HEK293 (cell line): ENCODE results near the gene NOD2.

Source experiments
- FEZF1 ChIP-seq: fragments of 450-650 bp; formaldehyde crosslinking; IDR thresholded peaks from 2 replicates; pipeline ENCODE4 v1.5.1; 2016; ENCODE audit warnings: missing biosample characterization, missing genetic modification characterization
- GLIS1 ChIP-seq: fragments of 450-650 bp; formaldehyde crosslinking; IDR thresholded peaks from 2 replicates; pipeline ENCODE4 v1.5.1; 2016; ENCODE audit warnings: missing biosample characterization, missing genetic modification characterization
- KLF1 ChIP-seq: fragments of 450-650 bp; formaldehyde crosslinking; IDR thresholded peaks from 2 replicates; pipeline ENCODE4 v1.5.1; 2016; ENCODE audit warnings: missing biosample characterization, missing genetic modification characterization
- KLF10 ChIP-seq: fragments of 450-650 bp; IDR thresholded peaks from 2 replicates; pipeline ENCODE4 v1.5.1; 2018; ENCODE audit warnings: missing biosample characterization, mild to moderate bottlenecking, missing genetic modification characterization
- KLF16 ChIP-seq: fragments of 450-650 bp; formaldehyde crosslinking; IDR thresholded peaks from 2 replicates; pipeline ENCODE4 v1.5.1; 2017; ENCODE audit warnings: missing biosample characterization, missing genetic modification characterization
- KLF8 ChIP-seq: fragments of 450-650 bp; formaldehyde crosslinking; IDR thresholded peaks from 2 replicates; pipeline ENCODE4 v1.5.1; 2016; ENCODE audit warnings: missing biosample characterization, missing genetic modification characterization
- MEIS1 ChIP-seq: sonication (generic); formaldehyde crosslinking; IDR thresholded peaks from 2 replicates; pipeline ENCODE4 v1.8.1; 2022; ENCODE audit warnings: missing genetic modification reagents, mild to moderate bottlenecking, borderline replicate concordance
- MZF1 ChIP-seq: fragments of 450-650 bp; formaldehyde crosslinking; IDR thresholded peaks from 2 replicates; pipeline ENCODE4 v1.5.1; 2017; ENCODE audit warnings: missing biosample characterization, missing genetic modification characterization, borderline replicate concordance
- REPIN1 ChIP-seq: fragments of 450-650 bp; formaldehyde crosslinking; IDR thresholded peaks from 2 replicates; pipeline ENCODE4 v1.5.1; 2017; ENCODE audit warnings: missing biosample characterization, missing genetic modification characterization, low read depth
- SETDB1 ChIP-seq: IDR thresholded peaks from one replicate; pipeline ENCODE4 v1.6.1; 2017; ENCODE audit warnings: mild to moderate bottlenecking, low read length, moderate library complexity, mixed read lengths; ENCODE audit not compliant: insufficient read length
- SP2 ChIP-seq: fragments of 450-650 bp; formaldehyde crosslinking; IDR thresholded peaks from 2 replicates; pipeline ENCODE4 v1.5.1; 2016; ENCODE audit warnings: missing biosample characterization, missing genetic modification characterization
- TCF7L2 ChIP-seq: IDR thresholded peaks from 2 replicates; pipeline ENCODE4 v1.6.1; 2011; ENCODE audit warnings: low read depth, mild to moderate bottlenecking, inconsistent platforms, low read length, moderate library complexity, borderline replicate concordance
- ZBTB8A ChIP-seq: fragments of 450-650 bp; formaldehyde crosslinking; IDR thresholded peaks from 2 replicates; pipeline ENCODE4 v1.5.1; 2016; ENCODE audit warnings: missing biosample characterization, missing genetic modification characterization
- ZFHX2 ChIP-seq: fragments of 450-650 bp; formaldehyde crosslinking; conservative IDR thresholded peaks from 2 replicates; pipeline ENCODE4 v1.5.1; 2016; ENCODE audit warnings: missing biosample characterization, missing genetic modification characterization
- ZFP37 ChIP-seq: fragments of 450-650 bp; formaldehyde crosslinking; IDR thresholded peaks from 2 replicates; pipeline ENCODE4 v1.5.1; 2016; ENCODE audit warnings: missing biosample characterization, missing genetic modification characterization
- ZNF112 ChIP-seq: fragments of 450-650 bp; formaldehyde crosslinking; IDR thresholded peaks from 2 replicates; pipeline ENCODE4 v1.5.0; 2017; ENCODE audit warnings: missing biosample characterization, missing genetic modification characterization
- ZNF211 ChIP-seq: fragments of 450-650 bp; formaldehyde crosslinking; IDR thresholded peaks from 2 replicates; pipeline ENCODE4 v1.5.1; 2016; ENCODE audit warnings: low read depth, missing biosample characterization, missing genetic modification characterization
- ZNF24 ChIP-seq: fragments of 450-650 bp; formaldehyde crosslinking; IDR thresholded peaks from 2 replicates; pipeline ENCODE4 v1.5.1; 2016; ENCODE audit warnings: missing biosample characterization, missing genetic modification characterization
- ZNF324 ChIP-seq: fragments of 450-650 bp; formaldehyde crosslinking; IDR thresholded peaks from 2 replicates; pipeline ENCODE4 v1.5.1; 2016; ENCODE audit warnings: missing biosample characterization, missing genetic modification characterization
- ZNF335 ChIP-seq: fragments of 450-650 bp; formaldehyde crosslinking; conservative IDR thresholded peaks from 2 replicates; pipeline ENCODE4 v1.5.1; 2016; ENCODE audit warnings: missing biosample characterization, missing genetic modification characterization
- ZNF341 ChIP-seq: fragments of 450-650 bp; formaldehyde crosslinking; IDR thresholded peaks from 2 replicates; pipeline ENCODE4; 2016; ENCODE audit warnings: low read depth, missing biosample characterization, missing genetic modification characterization
- ZNF394 ChIP-seq: fragments of 450-650 bp; formaldehyde crosslinking; IDR thresholded peaks from 2 replicates; pipeline ENCODE4 v1.5.1; 2016; ENCODE audit warnings: missing biosample characterization, missing genetic modification characterization, mild to moderate bottlenecking, moderate library complexity, borderline replicate concordance
- ZNF423 ChIP-seq: fragments of 450-650 bp; formaldehyde crosslinking; IDR thresholded peaks from 2 replicates; pipeline ENCODE4 v1.5.1; 2016; ENCODE audit warnings: missing biosample characterization, missing genetic modification characterization
- ZNF433 ChIP-seq: fragments of 450-650 bp; formaldehyde crosslinking; IDR thresholded peaks from 2 replicates; pipeline ENCODE4 v1.5.1; 2016; ENCODE audit warnings: missing biosample characterization, missing genetic modification characterization, low read depth
- ZNF555 ChIP-seq: fragments of 450-650 bp; formaldehyde crosslinking; conservative IDR thresholded peaks from 2 replicates; pipeline ENCODE4 v1.5.1; 2017; ENCODE audit warnings: missing biosample characterization, mild to moderate bottlenecking, missing genetic modification characterization, inconsistent platforms
- ZNF561 ChIP-seq: fragments of 450-650 bp; IDR thresholded peaks from 2 replicates; pipeline ENCODE4 v1.5.1; 2018; ENCODE audit warnings: missing biosample characterization, missing genetic modification characterization, borderline replicate concordance
- ZNF621 ChIP-seq: fragments of 450-650 bp; formaldehyde crosslinking; IDR thresholded peaks from 2 replicates; pipeline ENCODE4 v1.5.1; 2017; ENCODE audit warnings: missing biosample characterization, missing genetic modification characterization
- ZNF658 ChIP-seq: fragments of 450-650 bp; formaldehyde crosslinking; IDR thresholded peaks from 2 replicates; pipeline ENCODE4; 2016; ENCODE audit warnings: missing biosample characterization, missing genetic modification characterization
- ZNF660 ChIP-seq: fragments of 450-650 bp; IDR thresholded peaks from 2 replicates; pipeline ENCODE4 v1.5.1; 2018; ENCODE audit warnings: missing biosample characterization, mild to moderate bottlenecking, missing genetic modification characterization
- ZNF776 ChIP-seq: fragments of 450-650 bp; formaldehyde crosslinking; IDR thresholded peaks from 2 replicates; pipeline ENCODE4 v1.5.0; 2017; ENCODE audit warnings: missing biosample characterization, missing genetic modification characterization, borderline replicate concordance
- ZSCAN16 ChIP-seq: fragments of 450-650 bp; formaldehyde crosslinking; IDR thresholded peaks from 2 replicates; pipeline ENCODE4 v1.5.1; 2016; ENCODE audit warnings: missing biosample characterization, missing genetic modification characterization
- TF ChIP-seq, protein P1 (sequence below): fragments of 450-650 bp; formaldehyde crosslinking; conservative IDR thresholded peaks from 2 replicates; pipeline ENCODE4 v1.5.1; 2016; ENCODE audit warnings: low read depth, missing biosample characterization, missing genetic modification characterization
- TF ChIP-seq, protein P2 (sequence below): fragments of 450-650 bp; formaldehyde crosslinking; optimal IDR thresholded peaks from 2 replicates; pipeline ENCODE3; 2016; ENCODE audit warnings: missing biosample characterization, mild to moderate bottlenecking, missing genetic modification characterization
- TF ChIP-seq, protein P3 (sequence below): fragments of 450-650 bp; formaldehyde crosslinking; IDR thresholded peaks from 2 replicates; pipeline ENCODE4 v1.5.1; 2016; ENCODE audit warnings: missing biosample characterization, missing genetic modification characterization

Gene NOD2

DNA sequence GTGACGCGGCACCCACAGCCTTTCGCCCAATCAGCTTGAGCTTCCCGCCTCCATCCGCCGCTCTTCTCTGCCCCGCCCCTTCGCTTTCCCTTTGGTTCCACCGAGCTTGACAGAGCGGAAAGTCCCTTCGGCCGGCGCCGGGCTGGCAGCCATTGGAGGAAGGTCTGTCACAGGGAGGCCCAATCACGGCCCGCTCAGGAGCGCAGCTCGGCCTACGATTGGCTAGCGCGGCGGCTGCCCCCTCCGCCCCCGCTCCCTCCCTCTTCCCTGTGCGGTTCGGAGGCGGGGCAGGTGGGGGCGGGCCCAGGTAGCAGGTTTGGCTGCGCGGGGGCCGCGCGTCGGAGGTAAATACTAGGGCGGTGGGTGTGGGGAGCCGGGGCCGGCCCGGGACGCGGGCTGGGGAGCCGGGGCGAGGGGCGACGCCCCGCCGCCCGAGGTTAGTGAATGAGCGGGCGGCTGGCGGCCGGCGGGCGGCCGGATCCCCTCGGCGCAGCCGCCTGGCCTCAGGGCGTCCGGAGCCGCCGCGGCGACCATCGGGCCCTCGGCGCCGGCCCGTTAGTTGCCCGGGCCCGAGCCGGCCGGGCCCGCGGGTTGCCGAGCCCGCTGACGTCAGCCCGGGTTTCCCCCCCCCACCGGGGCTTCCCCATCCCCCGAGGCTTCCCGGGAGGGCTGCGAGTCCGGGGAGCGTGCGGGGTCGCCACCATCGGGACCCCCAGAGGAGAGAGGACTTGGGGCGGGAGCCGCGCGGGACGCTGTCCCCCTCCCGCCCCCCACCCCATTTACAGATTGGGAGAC lies 48.6 kb downstream of the NOD2 start, which contains the start of gene CYLD (continued):
- no peak for TF ChIP-seq ZNF555
- TF ChIP-seq TCF7L2, result no peak
- TF ChIP-seq ZNF211, result no peak
- peak; percentile 97 for TF ChIP-seq ZFHX2 (tag by site-specific recombination)
- no peak for TF ChIP-seq ZSCAN16 (tag by site-specific recombination)
- TF ChIP-seq FEZF1 (tag by site-specific recombination), result no peak
- peak; percentile 93 for TF ChIP-seq KLF16 (tag by site-specific recombination)
- TF ChIP-seq ZNF324, result peak; percentile 30; the same call in 1 of the 2 replicates
- peak; percentile 84 for TF ChIP-seq KLF1 (tag by site-specific recombination)
- TF ChIP-seq ZNF776, result no peak
- TF ChIP-seq SP2 (tag by site-specific recombination), result peak; percentile 98
- peak; percentile 64 for TF ChIP-seq ZNF335 (tag by site-specific recombination)
- no peak for TF ChIP-seq ZNF660 (tag by site-specific recombination)
- peak; percentile 75 for TF ChIP-seq ZNF341
- TF ChIP-seq REPIN1 (tag by site-specific recombination), result no peak
- TF ChIP-seq ZNF621, result no peak
- no peak for TF ChIP-seq ZNF423 (tag by site-specific recombination)
- TF ChIP-seq, protein P1, sequence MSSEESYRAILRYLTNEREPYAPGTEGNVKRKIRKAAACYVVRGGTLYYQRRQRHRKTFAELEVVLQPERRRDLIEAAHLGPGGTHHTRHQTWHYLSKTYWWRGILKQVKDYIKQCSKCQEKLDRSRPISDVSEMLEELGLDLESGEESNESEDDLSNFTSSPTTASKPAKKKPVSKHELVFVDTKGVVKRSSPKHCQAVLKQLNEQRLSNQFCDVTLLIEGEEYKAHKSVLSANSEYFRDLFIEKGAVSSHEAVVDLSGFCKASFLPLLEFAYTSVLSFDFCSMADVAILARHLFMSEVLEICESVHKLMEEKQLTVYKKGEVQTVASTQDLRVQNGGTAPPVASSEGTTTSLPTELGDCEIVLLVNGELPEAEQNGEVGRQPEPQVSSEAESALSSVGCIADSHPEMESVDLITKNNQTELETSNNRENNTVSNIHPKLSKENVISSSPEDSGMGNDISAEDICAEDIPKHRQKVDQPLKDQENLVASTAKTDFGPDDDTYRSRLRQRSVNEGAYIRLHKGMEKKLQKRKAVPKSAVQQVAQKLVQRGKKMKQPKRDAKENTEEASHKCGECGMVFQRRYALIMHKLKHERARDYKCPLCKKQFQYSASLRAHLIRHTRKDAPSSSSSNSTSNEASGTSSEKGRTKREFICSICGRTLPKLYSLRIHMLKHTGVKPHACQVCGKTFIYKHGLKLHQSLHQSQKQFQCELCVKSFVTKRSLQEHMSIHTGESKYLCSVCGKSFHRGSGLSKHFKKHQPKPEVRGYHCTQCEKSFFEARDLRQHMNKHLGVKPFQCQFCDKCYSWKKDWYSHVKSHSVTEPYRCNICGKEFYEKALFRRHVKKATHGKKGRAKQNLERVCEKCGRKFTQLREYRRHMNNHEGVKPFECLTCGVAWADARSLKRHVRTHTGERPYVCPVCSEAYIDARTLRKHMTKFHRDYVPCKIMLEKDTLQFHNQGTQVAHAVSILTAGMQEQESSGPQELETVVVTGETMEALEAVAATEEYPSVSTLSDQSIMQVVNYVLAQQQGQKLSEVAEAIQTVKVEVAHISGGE (tag by site-specific recombination), result no peak
- no peak for TF ChIP-seq ZNF433 (tag by site-specific recombination)
- TF ChIP-seq ZNF658 (tag by site-specific recombination), result no peak
- TF ChIP-seq, protein P2, sequence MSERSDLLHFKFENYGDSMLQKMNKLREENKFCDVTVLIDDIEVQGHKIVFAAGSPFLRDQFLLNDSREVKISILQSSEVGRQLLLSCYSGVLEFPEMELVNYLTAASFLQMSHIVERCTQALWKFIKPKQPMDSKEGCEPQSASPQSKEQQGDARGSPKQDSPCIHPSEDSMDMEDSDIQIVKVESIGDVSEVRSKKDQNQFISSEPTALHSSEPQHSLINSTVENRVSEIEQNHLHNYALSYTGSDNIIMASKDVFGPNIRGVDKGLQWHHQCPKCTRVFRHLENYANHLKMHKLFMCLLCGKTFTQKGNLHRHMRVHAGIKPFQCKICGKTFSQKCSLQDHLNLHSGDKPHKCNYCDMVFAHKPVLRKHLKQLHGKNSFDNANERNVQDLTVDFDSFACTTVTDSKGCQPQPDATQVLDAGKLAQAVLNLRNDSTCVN (tag by site-specific recombination), result peak; percentile 72
- TF ChIP-seq ZNF561 (tag by site-specific recombination), result peak; percentile 50; the same call in 1 of the 2 replicates
- TF ChIP-seq GLIS1 (tag by site-specific recombination), result peak; percentile 48; the same call in 1 of the 2 replicates
- no peak for TF ChIP-seq SETDB1
- TF ChIP-seq MZF1 (tag by site-specific recombination), result no peak
- TF ChIP-seq KLF10 (tag by site-specific recombination), result peak; percentile 93; the same call in 1 of the 2 replicates
- peak; percentile 78 for TF ChIP-seq KLF8 (tag by site-specific recombination)
- TF ChIP-seq ZFP37, result no peak
- TF ChIP-seq, protein P3, sequence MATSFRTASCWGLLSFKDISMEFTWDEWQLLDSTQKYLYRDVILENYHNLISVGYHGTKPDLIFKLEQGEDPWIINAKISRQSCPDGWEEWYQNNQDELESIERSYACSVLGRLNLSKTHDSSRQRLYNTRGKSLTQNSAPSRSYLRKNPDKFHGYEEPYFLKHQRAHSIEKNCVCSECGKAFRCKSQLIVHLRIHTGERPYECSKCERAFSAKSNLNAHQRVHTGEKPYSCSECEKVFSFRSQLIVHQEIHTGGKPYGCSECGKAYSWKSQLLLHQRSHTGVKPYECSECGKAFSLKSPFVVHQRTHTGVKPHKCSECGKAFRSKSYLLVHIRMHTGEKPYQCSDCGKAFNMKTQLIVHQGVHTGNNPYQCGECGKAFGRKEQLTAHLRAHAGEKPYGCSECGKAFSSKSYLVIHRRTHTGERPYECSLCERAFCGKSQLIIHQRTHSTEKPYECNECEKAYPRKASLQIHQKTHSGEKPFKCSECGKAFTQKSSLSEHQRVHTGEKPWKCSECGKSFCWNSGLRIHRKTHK (tag by site-specific recombination), result no peak
- no peak for TF ChIP-seq ZNF24 (tag by site-specific recombination)
- TF ChIP-seq ZBTB8A (tag by site-specific recombination), result no peak
- no peak for TF ChIP-seq ZNF112 (tag by site-specific recombination)
- no peak for TF ChIP-seq MEIS1
- no peak for TF ChIP-seq ZNF394 (tag by site-specific recombination)
